ENCODE data around the gene FRYL.

- TF ChIP-seq CTCF (conservative IDR thresholded peaks at IDR 0.05) (no peak), EZH2 (IDR thresholded peaks at IDR 0.05; ENCODE audit: low read depth) (no peak)
Measured at GRCh38 chr4:48558026-48558425, 222.1 kb downstream of the FRYL start.

Measured in PC-9 (cell line).